GM18508 (cell line): Measurements from ENCODE around the gene NWD2.
"Not testable (repeated sequence)": the region's sequence is repeated elsewhere in the genome, so short reads cannot be mapped to it uniquely, and the experiment has no call there.

Source experiments
- ATAC-seq: cut with Tn5 transposase; IDR thresholded peaks from one replicate; pipeline ENCODE4 v1.9.1; 2021; ENCODE audit warnings: moderate number of reproducible peaks; ENCODE audit not compliant: insufficient read depth, unreplicated experiment

NWD2 gene

GRCh38 chr4:37486166-37486565, 241.6 kb downstream of the NWD2 start:
- no peak for ATAC-seq

DNA sequence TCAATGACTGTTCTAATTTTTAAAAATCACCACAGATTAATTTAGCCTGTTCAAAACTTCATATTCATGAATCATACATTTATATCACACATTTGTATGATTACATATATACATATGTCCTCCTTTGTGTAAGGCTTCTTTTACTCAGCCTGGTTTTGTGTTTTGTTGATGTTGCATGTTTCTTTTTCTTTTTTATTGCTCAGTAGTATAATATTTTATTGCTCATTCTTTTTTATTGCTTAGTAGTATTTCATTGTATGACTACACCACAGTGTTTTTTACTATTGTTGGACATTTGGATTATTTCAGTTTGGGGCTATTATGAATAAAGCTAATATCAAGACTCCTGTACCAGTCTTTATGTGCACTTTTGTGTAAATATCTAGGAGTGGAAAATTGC, 243.1 kb downstream of the NWD2 start:
- no peak for ATAC-seq

GRCh38 chr4:37489697-37490096, 245.2 kb downstream of the NWD2 start:
- ATAC-seq = no peak

- no peak for ATAC-seq
Observed at GRCh38 chr4:37490391-37491347, 246.1 kb downstream of the NWD2 start.

DNA sequence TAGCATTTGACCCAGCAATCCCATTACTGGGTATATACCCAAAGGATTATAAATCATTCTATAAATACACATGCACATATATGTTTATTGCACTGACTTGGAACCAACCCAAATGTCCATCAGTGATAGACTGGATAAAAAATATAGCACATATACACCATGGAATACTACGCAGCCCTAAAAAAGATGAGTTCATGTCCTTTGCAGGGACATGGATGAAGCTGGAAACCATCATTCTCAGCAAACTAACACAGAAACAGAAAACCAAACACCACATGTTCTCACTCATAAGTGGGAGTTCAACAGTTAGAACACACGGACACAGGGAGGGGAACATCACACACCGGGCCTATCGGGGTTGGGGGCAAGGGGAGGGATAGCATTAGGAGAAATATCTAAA, 250.8 kb downstream of the NWD2 start:
- not testable (repeated sequence) for ATAC-seq
